Activated gamma-delta T cell treated with anti-CD3 and anti-CD28 coated beads, Interleukin-2, amount 50 U/mL, for 16 hours (primary cell): ENCODE results near the gene LHB.

ENCODE experiments used
- DNase-seq: peaks from one replicate; pipeline ENCODE4 v3.0.0-alpha.2; 2020; ENCODE audit warnings: low read depth

LHB gene

DNA sequence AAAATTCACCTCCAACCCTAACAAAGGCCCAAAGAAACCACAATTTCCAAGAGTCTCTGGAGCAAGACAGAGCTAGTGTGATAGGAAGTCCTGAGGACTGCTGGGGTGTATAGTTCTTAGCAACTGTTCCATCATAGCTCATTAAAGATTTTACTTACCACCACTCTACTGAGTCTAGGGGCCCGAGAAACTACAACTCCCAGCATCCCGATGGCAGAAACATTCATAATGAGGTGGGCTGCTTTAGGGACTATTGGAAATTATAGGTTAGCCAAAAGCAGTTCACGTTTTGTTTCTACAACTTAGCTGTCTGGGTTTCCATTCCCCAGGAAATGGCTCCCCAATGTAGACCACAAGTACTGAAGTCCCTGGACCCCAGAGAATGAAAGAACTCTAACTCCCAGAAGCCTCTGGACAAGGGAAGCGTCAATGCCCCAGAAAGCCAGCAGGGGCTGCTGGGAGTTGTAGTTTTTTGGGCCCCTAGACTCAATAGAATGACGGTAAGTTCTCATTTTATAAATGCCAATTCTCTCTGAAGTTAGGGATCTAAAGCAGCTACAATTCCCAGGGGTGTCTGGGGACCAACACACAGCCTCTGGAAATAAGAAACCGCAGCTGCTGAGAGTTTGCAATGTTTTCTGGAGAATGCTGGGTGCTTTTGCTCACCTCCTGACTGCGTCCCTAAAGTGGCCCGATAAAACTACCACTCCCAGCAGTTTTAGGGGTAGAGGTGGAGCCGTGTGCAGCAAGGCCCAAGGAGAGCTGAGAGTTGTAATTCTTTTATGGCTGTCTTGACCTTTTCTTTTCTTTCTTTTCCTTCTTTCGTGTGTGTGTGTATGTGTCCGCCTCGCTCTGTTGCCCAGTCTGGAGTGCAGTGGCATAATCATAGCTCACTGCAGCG lies 40.7 kb downstream of the LHB start:
- no peak for DNase-seq

DNA sequence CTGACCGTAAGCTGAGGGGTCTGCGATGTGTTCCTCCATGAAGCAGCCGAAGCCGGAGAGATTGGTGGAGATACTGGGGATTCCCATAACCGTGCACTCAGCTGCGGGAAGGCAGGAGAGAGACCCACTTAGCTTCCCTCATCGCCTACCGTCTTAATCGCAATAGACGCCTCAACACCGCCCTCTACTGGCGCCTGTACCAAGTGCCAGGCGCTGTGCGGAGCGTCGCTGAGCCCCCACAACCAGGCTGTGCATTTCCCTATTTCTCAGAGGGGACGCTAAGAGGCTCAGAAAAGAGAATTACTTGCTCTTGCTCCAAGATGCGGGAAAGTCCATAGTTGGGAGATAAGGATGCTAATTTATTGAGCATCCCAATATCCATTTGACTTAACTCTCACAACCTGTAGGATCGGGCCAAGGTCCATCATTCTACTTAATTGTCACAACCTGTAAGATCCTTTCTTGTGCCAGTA lies 45.9 kb downstream of the LHB start:
- peak; percentile 77 for DNase-seq

DNA sequence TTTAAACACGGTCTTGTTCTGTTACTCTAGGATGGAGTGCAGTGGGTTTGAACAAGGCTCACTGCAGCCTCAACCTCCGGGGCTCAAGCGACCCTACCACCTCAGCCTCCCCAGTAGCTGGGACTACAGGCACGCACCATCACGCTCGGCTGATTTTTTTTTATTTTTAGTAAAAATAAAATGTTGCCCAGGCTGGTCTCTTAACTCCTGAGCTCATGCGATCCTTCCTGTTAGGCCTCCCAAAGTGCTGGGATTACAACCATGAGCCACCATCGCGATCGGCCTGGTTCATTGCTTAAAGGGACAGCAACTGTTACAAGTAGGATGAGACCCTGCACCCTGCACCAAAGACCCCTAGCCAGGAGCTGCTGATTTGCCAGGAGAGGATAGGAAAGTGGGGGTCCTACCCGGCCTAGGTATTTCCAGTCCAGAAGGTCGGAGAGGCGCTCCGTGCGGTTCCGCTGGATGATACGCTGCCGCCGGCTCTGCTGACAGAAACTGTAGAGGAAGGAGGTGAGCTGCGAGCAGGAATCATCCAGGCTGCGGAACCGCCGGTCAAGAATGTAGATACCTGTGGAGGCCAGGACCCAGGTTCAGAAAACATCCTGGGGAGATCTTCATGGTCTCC lies 46.6 kb downstream of the LHB start:
- no peak for DNase-seq

DNA sequence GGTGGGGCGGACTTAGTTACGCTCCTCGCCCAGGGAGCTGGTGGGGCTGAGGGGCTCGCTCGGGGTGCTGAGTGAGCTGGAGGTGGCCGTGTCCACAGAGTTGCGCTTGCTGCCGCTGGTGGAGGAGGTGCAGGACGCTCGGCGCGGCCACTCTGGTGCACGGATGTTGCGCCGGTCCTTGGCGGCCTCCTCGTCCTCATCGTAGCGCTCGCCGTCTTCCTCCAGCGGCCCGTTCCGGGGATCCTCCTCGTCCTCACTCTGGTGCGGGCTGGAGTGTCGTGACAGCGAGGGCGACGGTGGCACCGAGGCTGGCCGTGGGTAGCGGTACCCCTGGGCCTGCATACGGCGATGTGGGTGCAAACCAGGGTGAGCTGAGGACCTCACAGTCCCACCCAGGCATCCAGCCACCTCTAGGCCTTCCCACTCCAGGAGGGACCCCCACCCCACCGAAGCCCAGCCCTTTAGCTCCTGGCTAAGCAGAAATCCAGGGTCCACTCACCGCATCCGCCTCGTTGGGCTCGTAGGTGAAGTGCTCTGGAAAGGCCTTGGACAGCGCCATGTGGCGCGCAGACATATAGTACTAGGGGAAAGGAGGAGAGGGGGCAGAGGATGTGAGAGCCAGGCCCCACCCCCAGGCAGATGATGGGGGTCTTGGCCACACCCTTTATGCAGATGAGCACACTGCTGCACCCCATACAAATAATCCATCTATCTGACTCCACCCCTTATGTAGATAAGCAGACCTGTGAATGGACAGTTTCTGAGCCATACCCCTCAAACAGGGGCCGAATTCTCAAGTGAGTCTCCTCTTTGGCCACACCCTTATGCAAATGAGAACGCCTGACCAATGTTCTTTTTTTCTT lies 47.4 kb downstream of the LHB start:
- no peak for DNase-seq

DNA sequence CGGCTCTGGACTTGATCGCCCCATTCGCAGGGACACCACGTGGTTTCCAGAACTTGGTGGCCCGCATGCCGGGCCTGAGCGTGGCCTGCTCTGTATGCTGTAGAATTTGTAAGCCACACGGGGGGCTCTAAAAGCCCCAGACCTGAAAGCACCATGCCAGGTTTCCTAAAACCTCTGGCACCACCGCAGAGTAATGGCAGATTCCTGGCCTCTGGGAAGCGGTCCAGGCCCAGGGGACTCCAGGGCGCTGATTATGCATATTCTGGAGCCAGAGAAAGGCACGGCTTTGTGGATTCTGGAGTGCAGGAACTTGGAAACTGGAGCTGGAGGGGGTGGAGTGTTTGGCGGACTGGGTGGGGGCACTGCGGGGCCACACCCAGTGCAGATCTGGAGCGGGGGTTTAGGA lies 48.1 kb downstream of the LHB start:
- no peak for DNase-seq

DNA sequence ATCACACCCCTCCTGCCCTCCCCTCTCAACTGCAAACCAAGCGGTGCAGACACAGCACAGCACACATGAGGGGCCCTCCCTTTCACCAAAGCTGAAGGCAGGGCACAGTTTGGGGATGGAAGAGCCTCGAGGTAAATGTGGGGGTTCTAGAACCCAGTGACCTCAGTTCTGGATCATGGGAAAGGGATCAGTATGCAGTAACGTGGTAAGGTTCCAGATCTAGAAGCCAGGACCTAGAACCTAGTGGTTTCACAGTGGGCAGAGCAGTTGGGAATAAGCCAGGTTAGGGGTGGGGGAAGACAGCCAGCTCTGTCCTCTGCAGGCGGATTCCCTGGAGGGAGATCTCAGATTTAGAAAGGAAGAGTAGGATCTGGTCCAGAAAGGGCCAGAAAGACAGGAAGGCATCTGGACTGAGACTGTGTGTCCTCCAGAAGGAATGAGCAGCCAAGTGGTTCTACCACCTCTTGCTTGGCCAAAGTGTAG lies 48.7 kb downstream of the LHB start:
- no peak for DNase-seq

DNA sequence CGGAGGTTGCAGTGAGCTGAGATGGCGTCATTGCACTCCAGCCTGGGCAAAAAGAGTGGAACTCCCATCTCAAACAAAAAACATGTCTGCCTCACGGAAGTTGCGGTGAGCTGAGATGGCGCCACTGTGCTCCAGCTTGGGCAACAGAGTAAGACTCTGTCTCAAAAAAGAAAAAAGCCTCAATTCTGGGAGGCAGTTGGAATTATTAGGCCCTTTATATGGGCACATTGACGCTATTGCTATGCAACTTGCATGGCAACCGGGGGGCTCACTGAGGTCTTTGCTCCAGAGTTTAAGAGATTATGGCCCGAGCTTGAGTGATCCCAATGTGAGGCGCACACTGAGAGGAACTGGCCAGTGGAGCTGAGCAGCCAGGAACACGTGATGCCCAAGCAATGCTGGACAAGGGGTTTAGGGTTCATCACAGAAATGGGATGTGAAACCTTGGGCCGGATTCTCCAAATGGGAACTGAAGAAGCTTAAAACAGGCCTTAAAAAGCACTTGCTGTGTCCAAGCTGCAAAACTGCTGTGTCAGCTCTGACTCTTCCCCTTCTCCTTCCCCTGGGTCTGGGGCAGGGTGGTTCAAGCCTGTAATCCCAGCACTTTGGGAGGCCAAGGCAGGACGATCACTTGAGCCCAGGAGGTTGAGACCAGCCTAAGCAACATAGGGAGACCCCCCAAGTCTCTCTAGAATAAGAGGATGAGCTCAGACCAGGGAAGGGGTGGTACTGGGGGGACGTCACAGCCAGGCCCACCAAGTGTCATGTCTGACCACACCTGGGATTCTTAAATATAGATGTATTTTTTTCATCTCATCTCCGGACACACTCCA lies 49.3 kb downstream of the LHB start:
- no peak for DNase-seq

DNA sequence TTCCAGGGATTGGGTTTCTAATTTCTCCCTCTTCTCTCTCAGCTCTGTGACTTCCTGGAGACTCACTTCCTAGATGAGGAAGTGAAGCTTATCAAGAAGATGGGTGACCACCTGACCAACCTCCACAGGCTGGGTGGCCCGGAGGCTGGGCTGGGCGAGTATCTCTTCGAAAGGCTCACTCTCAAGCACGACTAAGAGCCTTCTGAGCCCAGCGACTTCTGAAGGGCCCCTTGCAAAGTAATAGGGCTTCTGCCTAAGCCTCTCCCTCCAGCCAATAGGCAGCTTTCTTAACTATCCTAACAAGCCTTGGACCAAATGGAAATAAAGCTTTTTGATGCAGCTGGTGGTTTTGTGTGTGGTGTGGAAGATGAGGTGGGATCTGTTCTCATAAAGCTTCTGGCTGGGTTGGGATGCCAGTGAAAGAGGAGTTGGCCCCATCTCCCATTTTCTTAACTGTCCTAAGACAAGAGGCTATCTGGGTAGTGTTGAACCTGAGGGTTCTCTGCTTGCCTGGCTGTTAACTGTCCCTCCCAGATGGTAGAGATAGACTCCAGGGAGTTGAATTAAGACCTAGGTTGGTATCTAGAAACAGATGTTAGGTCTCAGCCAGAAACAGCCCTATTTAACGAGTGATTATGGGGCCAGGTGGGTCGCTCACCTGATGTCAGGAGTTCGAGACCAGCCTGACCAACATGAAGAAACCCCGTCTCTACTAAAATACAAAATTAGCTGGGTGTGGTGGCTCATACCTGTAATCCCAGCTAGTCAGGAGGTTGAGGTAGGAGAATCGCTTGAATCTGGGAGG lies 50.1 kb downstream of the LHB start:
- DNase-seq: no peak
